NCI-H146 (cell line): Measurements from ENCODE around the gene FOXJ3.
"Not testable (repeated sequence)": the region's sequence is repeated elsewhere in the genome, so short reads cannot be mapped to it uniquely, and the experiment has no call there.

Source experiments
- DNase-seq: peaks from one replicate; lab custom pipeline; 2025; lab: John Stamatoyannopoulos, UW

FOXJ3 gene

DNA sequence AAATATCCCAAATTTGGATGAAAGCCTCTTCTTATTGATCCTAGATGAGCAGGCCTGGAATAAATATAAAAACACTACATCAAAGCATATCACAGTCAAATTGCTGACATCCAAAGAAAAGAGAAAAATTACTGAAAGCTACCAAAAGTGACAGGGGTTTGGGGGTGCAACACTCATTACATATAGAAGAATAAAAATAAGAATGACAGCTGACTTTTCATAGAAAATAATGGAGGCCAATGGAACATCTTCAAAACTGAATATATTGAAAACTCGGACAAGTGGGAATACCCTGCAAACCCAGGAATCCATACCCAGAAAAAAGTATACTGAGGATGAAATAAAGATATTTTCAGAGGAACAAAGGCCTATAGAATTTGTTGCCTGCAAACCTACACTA lies 84.0 kb downstream of the FOXJ3 start:
- no peak for DNase-seq

GRCh38 chr1:42250164-42250563 lies 84.9 kb downstream of the FOXJ3 start:
- no peak for DNase-seq

DNA sequence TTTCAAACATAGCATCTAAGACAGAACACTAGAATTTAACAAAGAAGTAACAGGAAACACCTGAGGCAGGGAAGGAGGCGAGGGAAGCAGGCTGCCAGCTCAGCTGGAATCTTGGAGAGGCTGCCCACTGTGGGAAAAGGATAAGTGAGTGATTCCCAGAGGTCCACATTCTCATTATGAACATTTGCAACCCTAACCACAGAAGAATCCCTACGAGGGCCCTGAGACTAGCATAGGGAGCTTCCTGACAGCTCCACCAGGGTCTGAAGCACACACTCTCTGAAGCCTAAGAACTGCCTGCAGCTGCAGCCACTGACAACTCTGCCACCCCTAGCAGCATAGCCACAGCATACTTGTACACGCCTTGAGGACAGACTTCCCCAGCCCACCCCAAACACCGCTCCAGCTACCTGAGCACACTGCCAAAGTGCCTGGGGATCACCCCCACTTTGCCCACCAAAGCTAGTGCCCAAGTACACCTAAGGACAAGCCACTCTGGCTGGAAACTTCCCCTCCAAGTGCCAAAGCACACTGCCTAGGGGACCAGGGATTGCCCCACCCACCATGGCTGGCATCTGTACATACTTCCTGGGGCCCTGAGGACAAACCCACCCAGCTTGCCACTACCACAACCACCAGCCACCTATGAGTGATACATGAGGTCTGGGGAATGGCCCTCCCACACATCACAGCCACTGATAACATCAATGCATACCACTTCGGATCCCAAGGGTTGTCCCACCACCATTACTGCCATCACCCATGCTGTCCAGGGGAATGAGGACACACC lies 93.9 kb downstream of the FOXJ3 start:
- no peak for DNase-seq

DNA sequence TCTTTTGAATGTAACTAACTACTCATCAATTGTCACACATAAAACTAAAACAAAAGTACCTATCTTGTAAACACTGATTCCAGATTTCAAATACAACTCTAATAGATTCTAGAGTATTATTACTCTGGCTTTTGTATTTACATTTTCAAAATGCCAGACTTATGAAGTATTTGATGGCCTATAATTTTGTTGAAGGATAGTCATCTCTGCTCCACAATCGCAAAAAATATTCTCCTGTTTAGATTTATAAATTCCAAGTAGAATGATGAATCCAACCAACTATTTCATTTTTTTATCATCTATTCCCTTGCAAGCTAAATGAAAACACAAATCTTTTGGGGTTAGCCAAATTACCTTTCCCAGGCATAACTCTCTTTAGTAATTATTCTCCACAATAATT lies 95.5 kb downstream of the FOXJ3 start:
- no peak for DNase-seq

- DNase-seq = no peak
Measured at GRCh38 chr1:42239041-42239440, 96.0 kb downstream of the FOXJ3 start.

DNA sequence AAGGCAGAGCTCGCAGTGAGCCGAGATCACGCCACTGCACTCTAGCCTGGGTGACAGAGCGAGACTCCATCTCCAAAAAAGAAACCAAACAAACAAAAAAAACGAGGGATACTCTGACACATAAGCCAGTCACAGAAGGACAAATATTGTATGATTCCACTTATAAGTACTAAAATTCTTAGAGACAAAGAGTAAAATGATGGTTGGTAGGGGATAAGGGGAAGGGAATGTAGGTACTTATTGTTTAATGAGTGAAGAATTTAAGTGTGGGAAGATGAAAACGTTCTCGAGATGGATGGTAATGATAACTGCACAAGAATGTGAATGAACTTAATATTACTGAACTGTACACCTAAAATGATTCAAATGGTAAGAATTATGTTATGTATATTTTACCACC lies 103.8 kb downstream of the FOXJ3 start:
- no peak for DNase-seq

DNA sequence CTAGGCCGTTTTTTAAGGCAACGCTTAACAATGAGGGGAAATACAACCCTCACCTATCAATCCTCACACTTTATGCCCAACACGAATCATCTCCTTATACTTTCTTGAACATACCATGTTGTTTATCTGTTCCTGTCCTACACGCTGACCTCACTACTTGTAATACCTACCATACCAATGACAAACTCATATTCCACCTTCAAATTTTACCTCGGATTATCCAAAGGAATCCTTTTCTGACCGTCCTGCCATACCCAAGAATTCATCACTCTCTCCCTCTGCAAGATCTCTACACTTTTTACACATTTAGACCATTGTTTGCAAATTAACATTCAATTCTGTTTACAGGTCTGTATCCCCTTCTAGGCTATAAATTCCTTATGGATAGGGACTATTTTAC lies 106.1 kb downstream of the FOXJ3 start:
- no peak for DNase-seq

GRCh38 chr1:42223036-42223435 lies 112.0 kb downstream of the FOXJ3 start:
- DNase-seq = no peak

- no peak for DNase-seq
Measured at GRCh38 chr1:42221952-42222606, 113.0 kb downstream of the FOXJ3 start.

DNA sequence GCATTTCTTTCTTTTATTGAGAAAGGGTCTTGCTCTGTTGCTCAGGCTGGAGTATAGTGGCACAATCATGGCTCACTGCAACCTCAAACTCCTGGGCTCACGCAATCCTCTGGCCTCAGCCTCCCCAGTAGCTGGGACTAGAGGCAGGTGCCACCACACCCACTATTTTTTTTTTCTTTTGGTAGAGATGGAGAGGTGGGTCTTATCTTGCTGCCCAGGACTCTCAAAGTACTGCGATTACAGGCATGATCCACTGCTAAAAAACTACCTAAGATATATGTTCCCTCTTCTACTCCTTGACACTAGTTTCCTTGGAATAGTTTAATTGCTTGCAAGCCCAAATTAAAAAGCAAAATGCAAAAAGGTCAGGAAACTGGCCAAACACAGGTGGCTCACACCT lies 113.6 kb downstream of the FOXJ3 start:
- no peak for DNase-seq

GRCh38 chr1:42219627-42220026 lies 115.4 kb downstream of the FOXJ3 start:
- DNase-seq = no peak

DNA sequence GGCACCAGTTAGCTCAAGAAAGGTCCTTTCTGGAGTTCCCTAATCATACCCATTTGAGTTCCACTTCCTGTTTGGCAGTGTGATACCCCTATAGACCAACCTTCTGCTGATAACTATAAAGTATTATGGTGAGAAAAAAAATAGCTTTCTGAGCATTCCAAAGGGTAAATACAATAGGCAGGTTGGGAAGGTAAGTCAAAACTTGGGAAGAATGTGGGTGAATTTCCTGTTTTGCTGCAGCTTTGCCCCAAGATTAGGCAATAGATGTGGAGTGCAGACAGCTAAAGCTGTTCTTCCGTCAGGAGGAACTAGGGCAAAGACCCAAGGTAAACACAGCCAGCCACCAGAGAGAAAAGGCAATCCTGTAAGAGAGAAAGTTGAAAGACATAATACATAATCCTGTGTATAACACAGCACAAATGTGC lies 120.6 kb downstream of the FOXJ3 start:
- no peak for DNase-seq

DNA sequence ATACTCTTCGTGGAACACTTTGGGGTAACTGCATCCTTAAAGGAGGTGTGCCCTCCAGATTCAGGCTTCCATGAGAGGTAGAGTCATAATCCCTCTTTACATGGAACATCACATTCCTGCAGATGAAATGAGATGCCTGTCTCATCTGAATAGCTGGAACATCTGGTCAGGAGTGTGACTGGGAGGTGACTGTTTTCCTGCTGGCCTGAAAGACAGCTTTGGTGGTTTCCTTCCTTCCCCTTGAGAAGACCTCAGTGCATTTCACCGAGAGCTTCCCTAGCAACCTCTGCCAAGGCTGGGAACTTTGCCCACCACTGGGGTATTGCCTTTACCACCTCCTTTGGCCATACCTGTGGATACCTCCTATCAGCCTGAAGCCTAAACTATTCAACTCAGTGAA lies 123.8 kb downstream of the FOXJ3 start:
- DNase-seq = no peak

DNA sequence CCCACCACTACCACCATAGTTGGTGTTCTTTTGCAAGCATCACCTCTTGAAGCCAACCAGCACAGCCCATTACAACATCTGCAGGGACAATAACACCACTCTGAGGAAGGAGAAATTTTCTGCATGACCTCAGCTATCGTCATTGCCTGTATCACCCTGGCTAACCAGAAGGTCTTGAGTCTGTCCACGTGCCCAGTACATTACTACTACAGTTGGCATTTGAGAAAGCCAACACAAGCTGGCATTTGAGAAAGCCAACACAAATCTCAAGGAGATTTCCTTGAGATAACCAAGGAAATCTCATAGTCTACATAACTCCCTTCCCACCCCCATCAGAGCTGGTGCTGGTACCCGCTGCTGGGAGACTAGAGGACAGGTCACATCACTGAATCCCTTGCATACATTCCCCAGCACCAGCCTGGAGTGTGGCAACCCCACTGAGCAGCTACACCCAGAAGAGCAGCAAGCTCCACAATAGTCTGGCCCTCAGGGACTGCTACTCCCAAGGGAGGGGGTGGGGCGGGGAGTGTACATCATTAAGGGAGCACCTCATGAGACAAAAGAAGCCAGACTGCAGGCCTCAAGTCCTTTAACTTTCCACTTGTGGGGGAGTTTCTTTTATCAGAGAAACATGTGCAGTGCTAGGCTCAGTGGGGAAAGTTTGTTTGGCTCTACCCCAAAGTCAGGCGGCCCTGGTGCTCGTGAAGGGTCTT lies 124.5 kb downstream of the FOXJ3 start:
- DNase-seq = no peak

DNA sequence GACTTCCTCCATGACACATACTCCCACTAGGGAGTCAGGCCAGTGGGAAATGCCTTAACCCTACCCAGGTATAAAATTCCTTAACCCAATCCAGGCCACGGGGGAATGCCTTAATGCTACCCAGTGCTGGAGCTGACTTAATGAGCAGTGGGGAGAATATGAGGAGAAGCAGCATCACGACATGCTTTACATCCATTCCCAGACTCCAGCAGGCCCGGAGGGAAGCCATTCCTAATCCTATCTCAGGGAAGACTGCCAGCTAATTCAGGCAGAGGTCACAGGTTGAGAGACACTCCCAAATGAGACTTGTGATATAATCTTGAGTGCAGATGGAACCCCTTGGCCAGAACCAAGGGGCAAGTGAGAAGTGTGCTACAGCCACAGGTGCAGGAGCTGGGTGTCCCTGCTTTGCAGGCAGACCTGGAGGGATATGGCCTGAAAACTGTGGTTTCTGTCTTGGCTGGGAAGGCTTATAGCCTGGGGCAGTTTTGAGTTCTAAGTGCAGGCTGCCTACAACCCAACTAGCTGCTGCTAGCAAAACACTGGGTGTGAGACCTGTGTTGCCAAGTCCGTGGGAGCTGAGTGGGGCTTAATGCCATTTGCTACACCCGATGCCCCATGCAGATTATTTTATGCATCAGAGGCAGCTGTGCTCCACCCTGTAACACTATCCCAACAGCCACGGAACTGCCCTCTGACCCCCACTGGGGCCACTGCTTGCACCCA lies 125.3 kb downstream of the FOXJ3 start:
- DNase-seq = no peak

DNA sequence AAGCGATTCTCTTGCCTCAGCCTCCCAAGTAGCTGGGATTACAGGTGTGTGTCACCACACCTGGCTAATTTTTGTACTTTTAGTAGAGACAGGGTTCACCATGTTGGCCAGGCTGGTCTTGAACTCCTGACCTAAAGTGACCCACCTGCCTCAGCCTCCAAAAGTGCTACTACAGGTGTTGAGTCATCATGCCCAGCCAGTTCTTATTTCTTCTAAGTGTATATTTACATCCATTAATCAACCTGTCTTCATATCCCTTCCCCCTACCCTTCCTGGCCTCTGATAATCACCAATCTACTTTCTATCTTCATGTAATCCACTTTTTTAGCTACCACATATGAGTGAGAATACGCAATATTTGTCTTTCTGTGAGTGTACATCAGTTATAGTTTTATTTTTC lies 128.1 kb downstream of the FOXJ3 start:
- not testable (repeated sequence) for DNase-seq

- no peak for DNase-seq
Measured at GRCh38 chr1:42206164-42206563, 128.9 kb downstream of the FOXJ3 start.

DNA sequence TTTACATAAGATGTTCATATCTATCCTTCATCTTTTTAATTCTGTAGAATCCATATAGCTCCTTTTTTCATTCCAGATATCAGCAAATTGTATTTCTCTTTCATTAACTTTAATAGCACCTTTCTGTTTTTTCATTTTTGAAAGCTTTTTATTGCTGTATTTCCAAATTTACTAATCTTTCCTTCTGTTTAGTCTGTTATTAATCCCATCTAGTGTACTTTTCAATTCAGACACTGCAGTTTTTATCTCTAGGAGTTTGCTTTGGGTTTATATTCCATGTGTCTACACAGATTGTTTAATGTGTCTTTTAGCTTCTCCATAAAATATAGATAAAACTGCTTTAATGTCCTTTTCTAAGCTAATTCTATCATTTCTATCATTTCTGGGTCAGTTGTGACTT lies 133.0 kb downstream of the FOXJ3 start:
- no peak for DNase-seq

DNA sequence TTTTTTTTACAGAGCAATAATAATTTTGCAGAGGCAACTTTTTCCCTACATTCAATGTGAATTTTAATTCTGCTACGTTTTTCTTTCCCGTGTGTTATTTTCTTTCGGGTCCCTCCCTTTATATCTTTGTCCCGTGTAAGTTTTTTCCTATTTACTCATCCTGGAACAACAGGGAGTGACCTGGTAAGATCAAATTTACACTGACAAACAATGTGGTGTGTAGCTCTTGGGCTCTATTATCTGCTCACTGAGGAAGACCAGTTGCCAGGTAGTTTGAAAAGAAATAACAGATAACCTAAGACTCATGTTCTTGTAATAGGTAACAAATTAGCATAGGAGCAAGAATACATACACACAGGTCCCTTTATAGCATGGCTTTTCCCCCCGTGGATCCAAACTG lies 136.8 kb downstream of the FOXJ3 start:
- DNase-seq = no peak

DNA sequence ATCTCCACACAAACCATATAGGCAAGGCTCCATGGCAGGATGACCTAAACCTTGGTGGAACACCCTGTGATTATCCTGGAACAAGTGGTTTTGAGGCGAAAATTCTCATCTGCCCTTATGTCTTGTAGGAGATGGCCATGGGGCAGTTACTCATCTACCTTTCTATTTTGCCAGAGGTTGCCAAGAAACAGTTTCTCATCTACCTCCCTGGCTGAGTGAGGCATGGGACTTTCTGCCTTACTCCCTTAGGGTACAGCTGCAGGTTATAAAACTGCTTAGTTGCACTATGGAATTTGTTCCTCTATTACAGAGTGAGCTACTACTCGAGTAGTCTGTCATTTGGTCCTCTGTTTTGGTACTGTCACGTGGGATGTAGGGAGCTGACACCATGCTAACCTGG lies 139.2 kb downstream of the FOXJ3 start:
- DNase-seq = no peak

GRCh38 chr1:42192106-42192505 lies 142.9 kb downstream of the FOXJ3 start:
- no peak for DNase-seq

GRCh38 chr1:42191319-42191718 lies 143.7 kb downstream of the FOXJ3 start:
- no peak for DNase-seq
